Measurements from ENCODE around the gene JUND. TPM values are rescaled to one million over a fixed set of nuclear protein-coding genes. Genes with fewer than 3 reads are reported as not detected.

Gene JUND
- total RNA-seq (2014; rRNA removed), result 151 and 157 TPM in 2 replicates
- Bru-seq, nascent RNA, result percentile 73 among the genes with signal in this experiment
- BruChase-seq, experiment 1, labeled RNA remaining after a 6-hour chase, result percentile 87 among the genes with signal in this experiment
- percentile 93 among the genes with signal in this experiment for BruChase-seq, experiment 2, labeled RNA remaining after a 2-hour chase
- long read RNA-seq, transcript JUND-201 (1 exons, 1,863 nt), result major isoform, 497 of 497 reads
- long read RNA-seq, partial matches to known transcripts, result 0 of 497 reads
- long read RNA-seq, other reads (novel, unspliced or antisense), result 0 of 497 reads

DNA sequence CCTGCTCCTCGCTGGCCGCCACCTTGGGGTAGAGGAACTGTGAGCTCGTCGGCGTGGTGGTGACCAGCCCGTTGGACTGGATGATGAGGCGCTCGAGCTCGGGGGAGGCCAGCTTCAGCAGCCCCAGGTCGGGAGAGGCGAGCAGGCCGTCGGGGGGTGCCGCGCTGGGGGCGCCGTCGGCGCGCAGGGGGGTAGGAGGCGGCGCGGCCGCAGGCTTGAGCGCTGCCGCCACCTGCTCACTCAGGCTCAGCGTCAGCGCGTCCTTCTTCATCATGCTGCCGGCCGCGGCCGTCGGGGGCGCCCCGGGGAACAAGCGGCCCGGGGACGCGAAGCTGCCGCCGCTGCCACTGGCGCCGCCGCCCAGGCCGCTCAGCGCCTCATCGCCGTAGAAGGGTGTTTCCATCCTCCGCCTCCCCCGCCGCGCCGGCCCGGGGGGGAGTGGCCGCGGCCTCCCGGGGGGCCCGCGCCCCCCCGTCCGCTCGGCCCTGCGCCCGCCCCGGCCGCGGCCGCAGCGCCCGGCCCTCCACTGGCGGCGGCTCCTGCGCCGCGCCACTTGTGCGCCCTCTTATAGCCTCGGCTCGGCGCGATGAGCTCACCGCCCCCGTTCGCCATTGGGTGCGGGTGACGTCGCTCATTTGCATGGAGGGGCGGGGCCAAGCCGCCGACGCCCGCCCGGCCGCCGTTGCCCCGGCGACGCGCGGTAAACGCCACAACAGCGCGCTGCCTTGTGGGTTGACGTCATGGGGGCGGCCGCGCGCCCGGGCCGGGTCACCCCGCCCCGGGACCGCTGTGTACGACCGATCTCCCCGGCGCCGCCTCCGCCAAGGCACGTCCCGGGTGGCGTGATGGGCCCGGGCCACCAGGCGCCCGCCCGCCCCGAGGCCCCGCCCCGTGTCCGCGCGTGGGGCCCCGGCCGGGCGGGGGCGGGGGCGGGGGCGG, at the start of gene JUND:
JUND (minus strand) TSS at position 541 of the 939 bp plus-strand sequence; CDS start at position 403, 138 bp downstream.
- Histone ChIP-seq H3F3A (ENCODE audit: low read length, unreplicated experiment) (no peaks in the 10 kb centered on the region), H3K27ac (ENCODE audit: low read length) (peak within 1 kb of the TSS; percentile 99), H3K9ac (ENCODE audit: low read length) (peak within 1 kb of the TSS; percentile 93), H3K36me3 (ENCODE audit: low read depth, low read length) (no peaks in the 10 kb centered on the region), H3K4me3 (ENCODE audit: low read length) (peak within 1 kb of the TSS; percentile 89), H3K4me2 (ENCODE audit: low read length) (peak within 1 kb of the TSS; percentile 98), H3K4me1 (ENCODE audit: insufficient read depth, low read length) (peaks cover 18% of the 10 kb centered on the region), H3K27me3 (ENCODE audit: low read length) (no peaks in the 10 kb centered on the region), H2AFZ (ENCODE audit: low read length) (peak within 1 kb of the TSS; percentile 75), H4K20me1 (ENCODE audit: low read length) (peaks cover 13% of the 10 kb centered on the region), H3K9me3 (ENCODE audit: low read length) (no peaks in the 10 kb centered on the region), H3K79me2 (ENCODE audit: low read length) (peaks cover 29% of the 10 kb centered on the region), H3K9me2 (replicated peaks; ENCODE audit: low read length) (no peaks in the 10 kb centered on the region)
- CTCF ChIA-PET, result interaction anchor here (0.6 to 1.2 kb wide), 3 partner anchors 41 to 89 kb away, joined by 4 to 9 read pairs (median 4); partner anchors contain the start of gene LSM4
- DNase-seq (peak; percentile 98), ATAC-seq (peak; percentile 82)
- no peak for TF ChIP-seq EZH2 (IDR thresholded peaks at IDR 0.05; ENCODE audit: low read length, unreplicated experiment)
- TF ChIP-seq EZH2phosphoT487 (IDR thresholded peaks at IDR 0.05; ENCODE audit: borderline replicate concordance, low read length), result no peak
- TF ChIP-seq, protein P1, sequence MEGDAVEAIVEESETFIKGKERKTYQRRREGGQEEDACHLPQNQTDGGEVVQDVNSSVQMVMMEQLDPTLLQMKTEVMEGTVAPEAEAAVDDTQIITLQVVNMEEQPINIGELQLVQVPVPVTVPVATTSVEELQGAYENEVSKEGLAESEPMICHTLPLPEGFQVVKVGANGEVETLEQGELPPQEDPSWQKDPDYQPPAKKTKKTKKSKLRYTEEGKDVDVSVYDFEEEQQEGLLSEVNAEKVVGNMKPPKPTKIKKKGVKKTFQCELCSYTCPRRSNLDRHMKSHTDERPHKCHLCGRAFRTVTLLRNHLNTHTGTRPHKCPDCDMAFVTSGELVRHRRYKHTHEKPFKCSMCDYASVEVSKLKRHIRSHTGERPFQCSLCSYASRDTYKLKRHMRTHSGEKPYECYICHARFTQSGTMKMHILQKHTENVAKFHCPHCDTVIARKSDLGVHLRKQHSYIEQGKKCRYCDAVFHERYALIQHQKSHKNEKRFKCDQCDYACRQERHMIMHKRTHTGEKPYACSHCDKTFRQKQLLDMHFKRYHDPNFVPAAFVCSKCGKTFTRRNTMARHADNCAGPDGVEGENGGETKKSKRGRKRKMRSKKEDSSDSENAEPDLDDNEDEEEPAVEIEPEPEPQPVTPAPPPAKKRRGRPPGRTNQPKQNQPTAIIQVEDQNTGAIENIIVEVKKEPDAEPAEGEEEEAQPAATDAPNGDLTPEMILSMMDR (conservative IDR thresholded peaks at IDR 0.05; ENCODE audit: low read depth, low read length), result no peak
- BruUV-seq (replicated peaks), result no TSS peak
- intact Hi-C loops (cut with micrococcal nuclease), result no loop called here
- POLR2A ChIA-PET (ENCODE audit: unreplicated experiment), result interaction anchor here (0.5 to 3.8 kb wide), 20 partner anchors 11 to 999 kb away, joined by 3 to 47 read pairs (median 4); partner anchors contain the start of genes LSM4 and RAB3A

DNA sequence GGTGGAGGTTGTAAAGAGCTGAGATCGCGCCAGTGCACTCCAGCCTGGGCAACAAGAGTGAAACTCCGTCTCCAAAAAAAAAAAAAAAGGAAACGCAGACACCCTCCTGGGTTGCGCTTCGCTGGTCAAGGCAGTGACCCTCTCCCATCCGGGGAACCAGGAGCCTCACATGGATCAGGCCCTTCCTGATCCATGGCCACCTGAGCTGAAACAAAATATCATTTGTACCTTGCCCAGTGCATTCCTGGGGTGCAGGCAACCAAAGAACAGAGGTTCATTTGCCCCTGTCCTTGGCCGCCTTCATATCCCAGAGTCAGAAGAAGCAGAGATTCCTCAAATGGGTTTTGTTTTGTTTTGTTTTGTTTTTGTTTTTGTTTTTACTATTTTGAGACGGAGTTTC, 49.4 kb upstream of the JUND start:
- TF ChIP-seq, protein P1 (conservative IDR thresholded peaks at IDR 0.05; ENCODE audit: low read depth, low read length), result no peak
- no peak for TF ChIP-seq EZH2 (IDR thresholded peaks at IDR 0.05; ENCODE audit: low read length, unreplicated experiment)
- no peak for TF ChIP-seq EZH2phosphoT487 (IDR thresholded peaks at IDR 0.05; ENCODE audit: borderline replicate concordance, low read length)
- Histone ChIP-seq H3K9me3 (ENCODE audit: low read length) (no peaks in the 10 kb centered on the region), H3K4me1 (ENCODE audit: insufficient read depth, low read length) (no peaks in the 10 kb centered on the region; the same call in 1 of the 2 replicates), H4K20me1 (ENCODE audit: low read length) (no peaks in the 10 kb centered on the region), H3K4me2 (ENCODE audit: low read length) (no peak overlapping the region), H3K27ac (ENCODE audit: low read length) (no peak overlapping the region), H3F3A (ENCODE audit: low read length, unreplicated experiment) (no peaks in the 10 kb centered on the region), H3K79me2 (ENCODE audit: low read length) (no peaks in the 10 kb centered on the region), H3K9me2 (replicated peaks; ENCODE audit: low read length) (no peaks in the 10 kb centered on the region), H3K4me3 (ENCODE audit: low read length) (no peak overlapping the region), H3K9ac (ENCODE audit: low read length) (no peak overlapping the region), H3K36me3 (ENCODE audit: low read depth, low read length) (no peaks in the 10 kb centered on the region), H3K27me3 (ENCODE audit: low read length) (no peaks in the 10 kb centered on the region), H2AFZ (ENCODE audit: low read length) (no peak overlapping the region)
- ChIA-PET CTCF (no interaction called here), POLR2A (ENCODE audit: unreplicated experiment) (interaction anchor here (0.7 kb wide), 1 partner anchor 9 kb away, joined by 14 read pairs; no protein-coding TSS in a partner anchor)
- intact Hi-C loops (cut with micrococcal nuclease), result no loop called here
- DNase-seq (no peak), ATAC-seq (no peak)
- BruUV-seq (replicated peaks), result no TSS peak

Data from PC-3 (cell line).